Embryonic facial prominence (tissue), 1 donor: ENCODE measurements around the gene ZBTB47.

Experiments used
- DNase-seq: peaks from one replicate; pipeline ENCODE4 v3.0.0-alpha.2; 2016; ENCODE audit errors: extremely low spot score

The ZBTB47 gene

DNA sequence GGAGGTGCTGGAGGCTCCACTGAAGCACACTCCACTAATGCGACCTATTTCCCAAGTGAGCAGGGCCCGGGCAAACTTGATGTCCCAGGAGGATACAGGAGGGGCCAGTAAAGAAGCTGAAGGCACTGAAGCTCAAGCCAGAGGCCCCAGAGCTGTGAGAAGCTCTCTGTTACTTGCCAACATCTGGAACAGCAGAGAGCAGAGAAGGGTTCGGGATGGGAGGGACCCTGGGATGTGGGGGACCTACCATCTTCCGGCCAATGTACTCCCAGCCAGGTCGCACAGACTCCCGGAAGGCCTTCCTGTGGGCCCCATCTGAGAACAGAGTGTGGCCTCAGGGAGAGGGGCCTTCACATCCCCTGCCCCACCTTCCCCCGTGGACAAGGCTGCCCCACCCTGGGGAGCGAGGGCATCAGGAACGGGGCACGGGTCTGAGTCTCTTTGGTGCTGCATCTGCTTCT is 46.0 kb downstream of the ZBTB47 start:
- DNase-seq, result no peak

DNA sequence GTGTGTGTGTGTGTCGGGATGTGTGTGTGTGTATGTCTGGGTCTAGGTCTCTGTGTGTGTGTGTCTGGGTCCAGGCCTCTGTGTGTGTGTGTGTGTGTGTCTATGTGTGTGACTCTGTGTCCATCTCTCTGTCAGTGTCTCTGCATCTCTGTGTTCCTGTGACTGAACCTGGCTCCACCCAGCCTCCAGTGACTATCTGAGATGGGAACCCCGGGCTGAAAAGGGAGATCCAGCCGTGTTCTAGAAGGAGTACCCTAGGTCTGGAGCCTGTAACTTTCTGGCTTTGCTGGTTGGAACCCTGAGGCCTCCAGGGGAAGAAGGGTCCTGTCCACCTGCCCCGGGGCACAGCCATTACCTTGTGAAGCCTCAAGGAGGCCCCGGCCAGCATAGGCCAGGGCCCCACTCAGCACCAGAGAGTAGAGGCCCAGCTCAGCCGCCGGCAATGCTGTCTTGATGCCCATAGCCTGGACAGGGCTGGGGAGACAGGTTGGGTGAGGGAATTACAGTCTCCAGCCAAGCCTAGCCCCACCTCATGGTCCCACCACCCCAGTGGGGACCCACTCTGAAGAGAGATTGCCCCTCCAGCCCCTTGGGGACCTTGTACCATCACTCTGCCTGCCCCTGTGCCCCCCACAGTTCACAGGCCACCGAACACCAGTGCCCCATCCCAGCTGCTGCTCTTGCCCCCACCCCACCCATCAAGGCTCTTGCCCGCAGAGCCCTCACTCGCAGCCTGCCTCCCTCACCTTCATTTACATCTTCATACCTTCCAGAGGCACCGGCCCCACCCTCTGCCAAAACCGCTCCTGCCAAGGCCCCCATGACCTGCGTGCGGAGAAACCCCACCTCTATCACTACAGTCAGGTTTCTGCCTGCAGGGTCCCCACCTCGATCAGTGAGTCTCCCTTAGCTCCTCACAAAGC is 47.1 kb downstream of the ZBTB47 start:
- no peak for DNase-seq

DNA sequence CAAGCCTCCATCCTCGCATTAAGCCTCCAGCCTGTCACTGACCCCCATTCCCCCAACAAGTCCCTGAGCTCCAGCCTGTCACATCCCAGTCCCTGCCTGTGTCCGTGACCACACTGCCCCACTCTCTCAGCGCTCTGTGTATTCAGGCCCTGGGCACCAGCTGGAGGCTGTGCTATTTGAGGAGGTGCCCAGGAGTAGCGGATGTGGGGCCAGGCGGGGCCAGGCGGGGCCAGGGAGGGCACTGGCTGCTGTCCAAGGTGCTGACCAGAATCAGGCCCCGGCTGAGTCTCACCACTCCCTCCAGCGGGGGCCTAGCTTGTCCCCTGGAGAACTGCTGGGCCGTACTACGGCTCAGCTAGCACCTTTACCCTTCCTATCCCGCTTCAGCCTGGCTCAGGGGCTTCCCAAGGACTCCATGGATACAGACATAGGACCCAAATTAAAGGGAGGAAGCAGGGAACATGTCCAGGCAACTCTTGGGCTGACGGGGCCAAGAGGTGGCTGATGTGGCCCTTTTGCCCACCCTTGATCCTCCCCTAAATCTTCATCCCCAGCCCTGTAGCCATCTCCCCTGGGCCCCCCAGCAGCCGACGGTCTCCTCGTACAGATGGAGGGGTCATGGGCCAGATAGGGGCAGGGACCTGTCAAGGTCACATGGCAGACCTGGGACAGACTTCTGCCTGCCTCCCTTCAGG is 48.0 kb downstream of the ZBTB47 start:
- DNase-seq, result no peak

DNA sequence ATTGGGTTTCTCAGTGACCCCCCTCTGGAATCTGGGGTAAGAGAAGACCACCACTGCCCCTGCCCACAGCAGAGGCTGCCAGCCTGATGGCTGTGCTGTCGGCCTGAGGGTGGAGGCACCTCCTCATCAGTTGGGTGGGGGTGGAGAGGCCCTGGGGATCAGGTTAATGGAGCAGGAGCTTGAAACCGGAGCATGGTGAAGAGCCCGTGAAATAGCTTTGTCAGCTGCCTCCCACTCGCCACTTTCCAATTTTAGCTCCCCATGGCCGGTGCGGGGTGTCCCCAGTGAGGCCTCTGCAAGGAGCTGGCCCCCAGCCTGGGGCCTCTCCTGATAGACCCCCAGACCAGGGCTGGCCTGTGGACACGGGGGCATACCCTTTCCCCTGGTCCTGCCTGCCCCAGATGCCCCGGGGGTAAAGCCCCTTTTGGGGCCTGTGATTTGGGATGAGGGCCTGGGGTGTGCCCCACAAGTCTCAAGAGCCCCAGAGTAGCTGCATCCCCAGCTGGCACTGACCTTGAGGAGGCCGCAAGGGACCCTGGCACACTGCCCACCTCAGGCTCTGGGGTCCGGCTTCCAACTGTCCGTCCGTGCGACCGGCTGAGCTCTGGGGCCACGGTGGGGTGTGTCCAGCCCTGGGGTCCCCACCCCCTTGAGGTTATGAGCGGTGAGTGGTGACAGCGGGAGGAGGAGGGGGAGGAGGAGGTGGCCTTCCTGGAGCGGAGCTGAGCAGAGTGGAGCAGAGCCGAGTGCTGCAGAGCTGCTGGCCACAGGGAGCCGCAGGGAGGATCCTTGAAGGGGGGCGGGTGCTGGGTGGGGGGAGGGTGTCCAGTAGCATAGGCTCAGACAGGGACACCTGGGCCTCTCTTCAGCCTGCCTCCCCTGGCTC is 48.8 kb downstream of the ZBTB47 start, which contains the start of gene HHATL:
HHATL (minus strand) TSS at position 733 of the 886 bp plus-strand sequence. CDS start 1,972 bp downstream, outside the sequence.
- DNase-seq, result no peak

DNA sequence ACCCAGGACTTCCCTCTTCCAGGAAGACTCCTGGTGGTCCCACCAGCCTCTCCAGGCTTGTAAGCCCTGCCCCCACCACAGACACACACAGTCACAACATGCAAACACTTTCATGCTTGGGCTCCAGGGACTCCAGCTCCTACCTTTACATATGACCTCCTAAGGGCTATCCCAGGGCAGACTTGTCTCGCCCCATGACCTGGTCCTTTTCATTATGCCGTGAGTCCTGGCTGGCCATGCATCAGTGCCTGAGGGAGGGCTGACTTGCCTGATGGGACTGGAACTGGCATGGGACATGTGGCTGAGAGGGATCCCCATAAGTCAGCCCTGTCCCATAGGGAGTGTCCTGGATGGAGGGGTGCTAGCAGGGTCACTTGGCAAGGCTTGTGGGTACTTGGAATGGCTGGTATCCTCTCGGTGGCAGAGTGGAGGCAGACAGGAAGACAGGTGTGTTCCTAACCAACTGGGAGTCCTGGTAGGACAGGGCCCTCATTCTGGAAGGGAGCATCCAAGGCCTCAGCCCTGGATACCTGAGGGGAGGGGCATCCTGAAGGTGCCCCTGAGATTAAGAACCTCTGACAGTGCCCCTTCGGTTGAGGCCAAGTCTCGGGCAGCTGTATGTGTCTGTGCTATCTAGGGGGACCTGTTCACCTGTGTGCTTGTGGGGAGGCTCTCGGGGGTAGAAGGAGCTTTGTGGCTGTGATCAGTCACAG is 49.6 kb downstream of the ZBTB47 start:
- DNase-seq, result no peak

DNA sequence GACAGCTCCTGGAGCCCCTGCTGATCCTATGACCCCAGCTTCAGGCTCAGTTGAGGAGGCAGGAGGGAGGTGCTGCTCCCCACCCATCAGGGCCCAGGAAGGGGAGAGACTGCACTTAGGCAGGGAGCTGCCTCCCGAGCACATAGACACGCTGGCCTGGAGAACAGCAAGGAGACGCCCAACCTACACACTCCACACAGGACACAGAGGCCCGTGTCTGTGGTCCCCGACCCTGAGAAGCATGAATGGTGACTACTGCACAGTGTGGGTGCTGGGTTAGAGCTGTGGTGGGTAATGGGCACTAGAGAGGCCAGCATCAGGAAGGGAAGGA is 50.2 kb downstream of the ZBTB47 start:
- DNase-seq, result no peak

DNA sequence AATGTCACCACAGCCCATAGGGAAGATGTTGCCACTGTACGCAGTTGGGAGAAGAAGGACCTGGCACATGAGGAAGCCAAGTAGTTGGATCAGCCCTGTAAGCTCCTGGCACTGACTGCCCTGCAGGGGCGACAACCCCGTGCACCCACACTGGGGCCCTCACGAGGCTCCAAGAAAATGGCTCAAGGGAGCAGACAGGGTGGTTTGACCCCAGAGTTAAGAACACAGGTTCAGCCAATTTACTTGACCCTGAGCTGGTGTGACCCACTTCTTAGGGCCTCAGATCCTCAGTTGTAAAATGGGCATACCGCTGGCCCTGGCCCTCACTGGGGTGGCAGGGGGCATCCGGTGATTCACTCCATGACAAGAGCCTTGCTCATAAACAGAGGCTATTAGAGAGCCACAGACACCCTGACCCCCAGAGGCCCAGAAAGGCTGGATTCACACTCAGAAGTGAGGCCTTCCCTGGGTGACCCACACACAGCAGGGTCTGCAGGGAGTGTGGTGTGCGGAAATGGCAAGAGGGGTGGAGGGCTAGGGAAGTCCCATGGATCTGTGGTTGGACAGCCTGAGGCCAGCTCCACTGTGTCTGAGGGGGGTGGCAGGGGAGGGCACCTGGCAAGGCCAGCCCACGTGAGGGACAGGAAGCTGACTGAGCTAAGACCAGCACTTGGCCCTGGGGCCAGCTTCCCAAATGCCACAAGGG is 50.8 kb downstream of the ZBTB47 start:
- DNase-seq, result no peak

DNA sequence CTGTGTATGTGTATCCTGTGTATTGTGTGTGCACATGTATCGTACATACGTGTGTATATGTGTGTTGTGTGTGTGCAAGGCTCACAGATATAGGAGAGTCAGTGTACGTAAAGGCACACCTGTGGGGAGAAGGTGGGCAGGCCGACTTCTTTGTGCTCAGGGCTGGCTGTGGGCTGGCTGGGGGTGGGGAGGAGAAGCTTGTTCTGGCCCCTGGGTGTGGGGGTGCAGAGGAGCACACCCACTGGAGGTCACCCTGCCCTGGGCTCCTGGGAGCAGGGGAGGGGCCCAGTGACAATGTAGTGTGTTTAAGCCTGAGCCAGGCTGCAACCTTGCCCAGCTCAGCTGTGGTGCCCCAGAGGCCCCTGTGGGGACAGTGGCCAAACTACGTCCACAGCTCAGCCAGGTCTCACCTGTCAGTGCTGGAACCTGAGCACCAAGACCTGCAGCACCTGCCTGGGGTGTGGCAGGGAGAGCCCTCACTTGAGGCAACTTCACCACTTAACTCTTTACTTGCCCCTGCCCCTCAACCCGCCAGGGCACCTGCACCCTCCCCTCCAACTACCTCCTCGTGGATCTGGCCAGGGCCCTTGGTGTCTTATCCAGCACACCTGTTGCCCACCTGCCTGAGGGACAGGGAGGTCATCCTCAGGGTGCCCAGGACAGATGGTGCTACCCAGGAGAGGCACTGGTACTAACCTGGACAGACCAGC is 51.7 kb downstream of the ZBTB47 start:
- no peak for DNase-seq

DNA sequence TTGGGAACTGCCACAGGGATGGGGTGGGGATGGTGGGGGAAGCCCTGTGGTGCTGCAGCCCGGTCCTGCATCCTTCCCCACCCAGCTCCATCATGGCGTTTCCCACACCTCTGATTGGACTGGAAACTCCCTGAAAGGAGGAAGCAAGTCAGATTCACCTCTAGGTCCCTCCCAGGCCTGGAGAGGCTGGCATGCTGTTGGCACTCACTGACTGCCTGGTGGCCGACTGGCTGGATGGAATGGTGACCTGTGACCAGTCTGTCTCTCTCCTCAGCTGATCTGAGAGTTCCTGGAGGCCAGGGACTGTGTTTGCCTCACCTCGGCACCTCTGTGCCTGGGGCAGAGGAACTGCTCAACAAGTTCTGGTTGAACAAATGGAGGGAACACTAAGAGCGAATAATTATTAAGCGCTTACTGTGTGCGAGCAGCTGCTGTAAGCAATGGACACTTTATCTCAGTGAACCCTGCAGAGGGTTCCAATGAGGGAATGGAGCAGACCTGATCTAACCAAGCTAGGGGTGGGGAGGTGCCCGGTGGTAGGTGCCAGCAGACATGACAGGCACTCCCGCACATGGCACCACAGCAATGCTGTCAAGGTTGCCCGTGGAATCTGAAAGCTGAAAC is 52.6 kb downstream of the ZBTB47 start:
- no peak for DNase-seq

DNA sequence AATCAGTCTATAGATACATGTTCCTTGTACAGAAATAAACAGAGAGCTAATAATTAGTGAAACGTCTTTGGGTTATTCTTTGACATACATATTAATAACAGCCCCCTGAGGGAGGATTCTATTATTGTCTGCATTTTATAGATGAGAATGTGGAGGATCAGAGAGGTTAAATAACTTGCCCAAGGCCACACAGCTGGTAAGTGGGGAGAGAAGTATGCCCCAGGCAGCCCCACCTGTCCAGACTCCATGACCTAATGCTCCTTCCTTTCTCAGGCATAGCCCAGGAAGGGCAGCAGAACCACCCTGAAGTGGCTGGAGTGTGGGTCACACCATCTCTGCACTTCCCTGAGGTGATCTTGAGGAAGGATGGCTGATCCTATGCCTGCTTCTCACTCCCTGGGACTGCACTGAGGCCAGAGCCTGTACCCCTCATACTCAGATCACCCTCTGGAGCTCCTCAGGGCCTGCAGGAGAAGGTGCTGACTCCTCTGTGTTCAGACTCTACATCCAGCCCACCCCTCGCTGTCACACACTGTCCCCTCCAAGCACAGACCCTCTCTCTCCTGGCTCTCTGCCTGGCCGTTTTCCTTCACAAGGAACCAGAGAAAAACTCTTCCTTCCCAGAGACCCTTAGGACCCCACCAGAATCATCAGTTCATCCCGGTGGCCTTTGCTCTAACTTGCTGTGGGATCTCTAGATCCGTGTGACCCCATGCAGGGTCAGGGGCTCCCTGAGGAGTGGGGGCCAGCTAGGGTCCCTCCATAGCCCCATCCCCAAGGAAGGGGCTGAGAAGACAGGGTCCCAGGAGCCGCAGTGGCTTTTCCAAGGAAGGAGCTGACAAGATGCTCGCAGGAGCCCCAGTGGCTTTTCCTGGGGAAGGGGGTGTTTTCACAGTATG is 53.5 kb downstream of the ZBTB47 start:
- no peak for DNase-seq

DNA sequence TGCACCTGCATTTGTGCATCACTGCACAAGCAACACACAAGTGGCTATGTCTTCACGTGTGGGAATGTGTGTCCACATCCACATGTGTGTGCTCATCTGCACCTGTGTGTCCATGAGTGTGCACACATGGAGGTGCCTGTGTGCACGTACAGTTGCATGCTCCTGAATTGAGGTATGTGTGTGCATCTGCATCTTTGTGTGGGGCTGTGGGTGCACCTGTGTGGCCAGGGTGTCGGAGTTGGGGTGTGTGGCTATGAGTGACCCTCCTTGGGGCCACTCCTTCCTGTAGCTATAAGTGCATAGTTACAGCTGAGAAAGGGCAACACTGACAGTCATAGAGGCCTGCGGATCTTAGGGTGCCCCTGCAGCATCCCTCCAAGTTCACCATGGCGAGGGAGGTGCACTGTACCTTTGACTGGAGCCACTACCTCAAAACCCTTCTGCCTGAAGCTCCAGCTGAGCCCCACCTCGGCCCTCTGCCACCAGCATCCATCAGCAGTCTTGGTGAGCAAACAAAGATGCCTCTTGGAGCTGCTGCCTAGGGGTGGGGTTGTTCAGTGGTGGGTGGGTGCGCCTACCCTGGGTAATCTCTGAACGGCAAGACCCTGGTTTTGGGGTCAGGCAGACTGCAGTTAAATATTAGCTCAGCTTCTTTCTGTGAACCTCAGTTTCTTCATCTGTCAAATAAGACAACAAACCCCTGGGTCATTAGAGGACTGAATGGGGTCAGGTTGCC is 54.3 kb downstream of the ZBTB47 start:
- DNase-seq, result no peak

DNA sequence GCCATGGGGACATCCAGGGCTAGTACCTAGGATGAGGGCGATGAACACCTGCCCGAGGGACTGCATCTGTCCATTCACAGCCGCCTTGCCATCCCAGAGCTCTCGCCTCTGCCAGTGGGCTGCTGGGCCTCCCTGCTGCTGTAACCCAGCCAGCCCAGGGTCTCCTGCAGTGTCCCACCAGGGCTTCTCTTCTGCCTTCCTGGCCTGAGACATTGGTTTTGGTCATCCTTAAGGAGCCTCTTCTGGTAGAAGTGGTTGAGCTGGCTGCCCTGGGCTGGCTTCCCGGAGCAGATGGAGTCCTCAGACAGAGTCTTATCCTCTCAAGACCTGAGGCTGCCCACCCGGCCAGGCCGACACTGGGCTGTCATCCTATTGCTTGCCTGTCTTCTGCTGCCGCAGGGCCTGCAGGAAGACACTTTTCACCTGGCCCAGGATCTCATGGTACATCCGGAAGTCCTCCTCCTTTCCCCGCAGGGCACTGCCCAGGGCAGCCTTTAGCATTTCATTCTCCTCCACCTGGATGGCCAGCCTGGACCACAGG is 55.2 kb downstream of the ZBTB47 start:
- DNase-seq, result no peak

DNA sequence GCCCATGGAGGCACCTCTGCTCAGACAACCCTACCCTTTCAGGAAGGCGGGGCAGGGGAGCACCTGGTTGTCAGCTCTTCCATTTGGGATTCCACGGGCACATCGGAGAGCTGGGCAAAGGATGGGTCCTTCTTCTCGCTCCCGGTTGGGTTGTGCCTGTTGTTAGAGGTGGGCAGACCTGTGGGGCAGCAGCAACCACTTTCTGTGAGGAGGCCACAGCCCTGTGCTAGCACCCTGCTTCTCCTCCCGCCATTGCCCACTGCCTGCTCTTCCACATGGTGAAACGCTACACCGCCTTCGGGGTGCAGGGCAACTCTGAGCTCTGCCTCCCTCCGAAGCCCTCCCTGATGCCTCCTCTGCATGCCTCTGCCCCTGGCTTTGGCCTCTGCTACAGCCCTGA is 56.1 kb downstream of the ZBTB47 start:
- DNase-seq, result no peak

DNA sequence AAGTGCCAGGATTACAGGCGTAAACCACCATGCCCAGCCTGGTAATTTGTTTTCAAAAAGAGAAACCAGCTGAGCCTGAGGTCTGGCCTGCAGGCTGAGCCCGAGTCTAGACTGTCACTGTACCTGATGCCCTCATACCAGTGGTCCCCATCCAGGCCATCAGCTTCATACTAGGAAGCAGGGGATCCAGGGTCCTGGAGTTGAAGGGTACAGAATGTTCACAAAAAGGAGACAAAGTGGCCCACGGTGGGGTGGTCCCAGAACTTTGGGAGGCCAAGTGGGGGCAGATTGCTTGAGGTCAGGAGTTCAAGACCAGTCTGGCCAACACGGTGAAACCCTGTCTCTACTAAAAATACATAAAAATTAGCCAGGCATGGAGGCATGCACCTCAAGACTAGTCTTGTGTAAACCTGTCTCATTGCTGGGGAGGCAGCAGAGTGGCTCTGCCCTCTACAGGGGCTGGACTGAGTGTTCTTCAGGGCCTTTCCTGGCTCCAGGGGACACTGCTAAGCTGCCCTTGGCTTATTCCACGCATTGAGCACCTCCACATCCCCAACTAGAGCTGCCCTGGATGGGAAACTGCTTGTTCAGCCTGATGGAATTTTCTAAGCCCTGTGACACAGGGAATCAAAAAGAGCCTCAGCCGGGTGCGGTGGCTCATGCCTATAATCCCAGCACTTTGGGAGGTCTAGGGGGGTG is 57.0 kb downstream of the ZBTB47 start:
- no peak for DNase-seq

DNA sequence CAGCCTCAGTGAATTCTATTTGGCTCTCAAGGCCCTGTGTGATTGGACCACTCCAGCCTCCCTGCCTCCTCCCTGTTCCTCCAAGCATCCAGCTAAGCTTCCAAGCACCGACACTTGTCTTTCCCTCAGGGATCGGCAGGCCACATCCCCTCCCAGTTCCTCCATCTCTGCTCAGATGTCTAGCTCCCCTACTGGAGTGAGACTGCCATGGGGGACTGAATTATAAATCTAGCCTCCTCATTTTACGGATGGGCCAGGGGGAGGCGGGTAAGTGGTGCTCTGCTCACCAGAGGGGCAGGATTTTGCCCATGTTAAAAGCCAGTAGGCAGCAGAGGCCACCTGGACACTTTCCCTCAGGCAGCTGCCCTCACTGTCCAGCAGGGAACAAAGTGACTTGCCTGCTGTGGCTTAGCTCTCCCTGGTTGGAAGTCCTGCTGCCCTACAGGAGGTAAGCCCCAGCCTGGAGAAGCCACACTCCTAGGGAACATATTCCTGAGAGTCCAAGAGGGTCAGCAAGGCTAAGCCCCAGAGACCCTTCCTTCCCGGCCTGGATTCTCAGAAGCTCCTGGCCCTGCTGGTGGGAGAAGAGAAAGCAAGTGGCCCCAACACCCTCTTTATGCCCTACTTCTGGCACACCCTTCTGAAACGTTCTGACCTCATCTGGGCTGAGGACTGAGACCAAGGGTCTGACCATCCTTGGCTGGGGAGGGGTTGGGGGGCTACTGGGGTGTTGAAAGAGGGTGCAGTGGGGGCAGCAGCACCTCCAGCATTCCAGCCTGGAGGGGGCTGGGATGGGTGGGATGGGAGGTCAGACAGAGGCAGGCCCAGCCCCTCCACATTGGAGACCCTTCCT is 58.2 kb downstream of the ZBTB47 start:
- no peak for DNase-seq

DNA sequence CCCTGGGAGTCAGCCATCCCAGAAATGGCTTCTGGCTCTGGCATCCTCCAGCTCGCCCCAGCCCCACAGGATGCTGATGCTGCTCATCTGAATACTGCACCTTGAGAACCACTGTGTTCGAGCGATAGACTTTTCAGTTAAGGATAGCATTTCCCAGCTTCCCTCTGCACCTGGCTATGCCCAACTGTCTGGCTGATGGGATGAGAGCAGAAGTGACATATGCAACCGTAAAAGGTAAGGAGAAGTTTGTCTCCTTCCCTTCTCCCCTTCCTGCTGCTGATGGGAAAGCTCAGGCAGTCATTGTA is 58.8 kb downstream of the ZBTB47 start:
- DNase-seq, result no peak
